GM18520 (cell line): Measurements from ENCODE around the gene NAT8L.

ENCODE experiments used
- ATAC-seq: cut with Tn5 transposase; IDR thresholded peaks from one replicate; pipeline ENCODE4 v1.9.1; 2021; ENCODE audit not compliant: unreplicated experiment

The NAT8L gene

GRCh38 chr4:2091990-2092668 lies 33.0 kb downstream of the NAT8L start:
- no peak for ATAC-seq

- no peak for ATAC-seq
Observed at GRCh38 chr4:2092669-2093053, 33.5 kb downstream of the NAT8L start.

- no peak for ATAC-seq
Observed at GRCh38 chr4:2093265-2093664, 34.1 kb downstream of the NAT8L start.

- no peak for ATAC-seq
Observed at GRCh38 chr4:2094545-2094944, 35.4 kb downstream of the NAT8L start.

GRCh38 chr4:2095236-2096072 lies 36.3 kb downstream of the NAT8L start:
- no peak for ATAC-seq

- ATAC-seq, result no peak
Observed at GRCh38 chr4:2096073-2096609, 37.0 kb downstream of the NAT8L start.

- ATAC-seq, result no peak
Observed at GRCh38 chr4:2101346-2102044, 42.4 kb downstream of the NAT8L start.

GRCh38 chr4:2102045-2102883 lies 43.1 kb downstream of the NAT8L start:
- ATAC-seq, result no peak

- no peak for ATAC-seq
Observed at GRCh38 chr4:2103127-2103842, 44.2 kb downstream of the NAT8L start.

- no peak for ATAC-seq
Observed at GRCh38 chr4:2103843-2104547, 44.9 kb downstream of the NAT8L start.

GRCh38 chr4:2104556-2105345 lies 45.6 kb downstream of the NAT8L start:
- ATAC-seq, result no peak

GRCh38 chr4:2105559-2105958 lies 46.4 kb downstream of the NAT8L start:
- no peak for ATAC-seq

- no peak for ATAC-seq
Observed at GRCh38 chr4:2116687-2117400, 57.7 kb downstream of the NAT8L start.
